K562 (cell line): ENCODE results near the gene GIMAP8. TPM values are rescaled to one million over a fixed set of nuclear protein-coding genes. Genes with fewer than 3 reads are reported as not detected.

Experiments used
- ARID1B ChIP-seq: fragments of 450-650 bp; IDR thresholded peaks from 2 replicates; pipeline ENCODE4 v1.6.1; 2016; ENCODE audit warnings: antibody characterized with exemption, mild to moderate bottlenecking, inconsistent platforms
- CEBPG ChIP-seq, 3 experiments: fragments of 200-800 bp in 1 of 3; sonication (Bioruptor generic) in 1 of 3; sonication (generic) in 1 of 3; formaldehyde crosslinking in 1 of 3; IDR thresholded peaks in 2 of 3; conservative IDR thresholded peaks in 1 of 3; 2 replicates each; pipeline versions ENCODE4 v1.6.1 to v1.8.0; 2016 to 2022; ENCODE audit warnings: missing compliant biosample characterization in 2 of 3, missing genetic modification characterization in 2 of 3, mild to moderate bottlenecking in 1 of 3, missing genetic modification reagents in 1 of 3
- EGR1 ChIP-seq: fragments of 450-650 bp; conservative IDR thresholded peaks from 2 replicates; pipeline ENCODE4 v1.6.1; 2017; ENCODE audit warnings: mild to moderate bottlenecking
- FOXJ3 ChIP-seq: sonication (generic); formaldehyde crosslinking; IDR thresholded peaks from 2 replicates; pipeline ENCODE4 v1.4.0; 2020; ENCODE audit warnings: mild to moderate bottlenecking, missing genetic modification reagents
- GATAD2A ChIP-seq: fragments of 450-650 bp; IDR thresholded peaks from 2 replicates; pipeline ENCODE4 v1.6.1; 2017
- HES1 ChIP-seq: fragments of 450-650 bp; IDR thresholded peaks from 2 replicates; pipeline ENCODE4 v1.6.1; 2016; ENCODE audit warnings: low read depth, mild to moderate bottlenecking, moderate library complexity
- PREB ChIP-seq: sonication (generic); formaldehyde crosslinking; IDR thresholded peaks from 2 replicates; pipeline ENCODE4 v1.8.1; 2023; ENCODE audit warnings: mild to moderate bottlenecking, missing genetic modification reagents
- SMAD4 ChIP-seq: fragments of 250-450 bp; sonication (Bioruptor Pico); conservative IDR thresholded peaks from 2 replicates; pipeline ENCODE4 v1.8.0; 2021; ENCODE audit warnings: inconsistent platforms, mild to moderate bottlenecking, moderate library complexity
- SMARCE1 ChIP-seq: fragments of 450-650 bp; IDR thresholded peaks from 2 replicates; pipeline ENCODE4 v1.7.1; 2016; ENCODE audit warnings: mild to moderate bottlenecking
- SREBF1 ChIP-seq: fragments of 150-350 bp; IDR thresholded peaks from 2 replicates; pipeline ENCODE4 v1.6.1; 2014; ENCODE audit warnings: antibody characterized with exemption, low read depth, low read length, borderline replicate concordance
- TCFL5 ChIP-seq: fragments of 250-450 bp; sonication (Bioruptor Pico); conservative IDR thresholded peaks from 2 replicates; pipeline ENCODE4 v1.6.1; 2021; ENCODE audit warnings: mild to moderate bottlenecking, moderate library complexity, matching md5 sums
- ZBTB5 ChIP-seq: fragments of 450-650 bp; IDR thresholded peaks from 2 replicates; pipeline ENCODE4 v1.6.1; 2017; ENCODE audit warnings: antibody characterized with exemption
- ZNF395 ChIP-seq: fragments of 200-800 bp; sonication (Bioruptor generic); IDR thresholded peaks from 2 replicates; pipeline ENCODE4 v1.6.1; 2017; ENCODE audit warnings: missing genetic modification characterization, missing compliant biosample characterization
- ZNF398 ChIP-seq: fragments of 250-450 bp; sonication (Bioruptor Pico); IDR thresholded peaks from 2 replicates; pipeline ENCODE4 v1.8.0; 2021; ENCODE audit warnings: moderate library complexity, mild to moderate bottlenecking, inconsistent platforms
- ZNF583 ChIP-seq: fragments of 250-450 bp; sonication (Bioruptor Pico); IDR thresholded peaks from 2 replicates; pipeline ENCODE4 v1.4.0; 2020
- polyA plus RNA-seq, 8 experiments: library from polyadenylated mRNA; depleted of rRNA in 4 of 8; stranded (reverse) in 5 of 8; unstranded in 3 of 8; fragments of >200 nt; fragmentation: Nextera tagmentation in 2 of 8; fragmentation: Illumina TruSeq in 1 of 8; extraction: Ambion mirVana in 2 of 8; extraction: Trizol in 1 of 8; gene quantifications; 2 replicates each; pipeline versions ENCODE4 v1.2.1 to v1.2.3, GENCODE V29; 2011 to 2014; ENCODE audit warnings: inconsistent platforms in 1 of 8, missing spikeins in 1 of 8
- total RNA-seq, 7 experiments: library from RNA; depleted of rRNA in 6 of 7; stranded (reverse); fragments of >200 nt in 6 of 7; fragmentation: Illumina TruSeq in 2 of 7; extraction: Trizol in 2 of 7; gene quantifications; 2 replicates each; pipeline versions ENCODE4 v1.2.1 to v1.2.3, GENCODE V29; 2011 to 2021; ENCODE audit warnings: low replicate concordance in 1 of 7

Gene GIMAP8
- total and polyA plus RNA-seq, 9 of the 15 experiments (the other 6 are each of a cell fraction or from before 2014, with no cell fraction given): not detected

- TF ChIP-seq ZNF395 (peak; percentile 57; the same call in 1 of the 2 replicates), ZNF398 (CRISPR knock-in tag) (no peak), TCFL5 (CRISPR knock-in tag) (no peak), EGR1 (no peak), FOXJ3 (CRISPR knock-in tag) (no peak), SREBF1 (no peak), CEBPG (CRISPR knock-in tag; IDR thresholded peaks at IDR 0.05) (no peak), CEBPG (tag; conservative IDR thresholded peaks at IDR 0.05 in 1 of 2, IDR thresholded peaks at IDR 0.05 in 1 of 2) (no peak), ZNF583 (CRISPR knock-in tag) (no peak), PREB (CRISPR knock-in tag) (no peak), GATAD2A (no peak), SMARCE1 (no peak), HES1 (no peak), ZBTB5 (no peak), SMAD4 (CRISPR knock-in tag) (0 out of 2 replicates have a peak, but pooled peaks have one; percentile 12), ARID1B (no peak)
Observed at GRCh38 chr7:150435390-150436073, 14.9 kb upstream of the GIMAP8 start (continued).
